GM12891 (cell line): ENCODE data around the gene SEPTIN5.

ENCODE experiments used
- DNase-seq: peaks from one replicate; pipeline ENCODE4 v3.0.0; 2011; ENCODE audit warnings: low spot score; ENCODE audit not compliant: insufficient read length
- FAIRE-seq: peaks from 2 replicates; lab custom pipeline; 2011; peaks lifted over from hg19 to GRCh38; lab: Jason Lieb, UNC
- PAX5 ChIP-seq: IDR thresholded peaks from 2 replicates; pipeline ENCODE4 v1.6.1; 2011; ENCODE audit warnings: low read length, moderate library complexity, mild to moderate bottlenecking; ENCODE audit not compliant: insufficient read depth, severe bottlenecking
- POLR2A ChIP-seq: IDR thresholded peaks from 2 replicates; pipeline ENCODE4 v1.6.1; 2011; ENCODE audit warnings: low read depth, low read length, control low read depth
- POLR2AphosphoS5 ChIP-seq: IDR thresholded peaks from 2 replicates; pipeline ENCODE4 v1.6.1; 2011; ENCODE audit warnings: low read depth, low read length, control low read depth
- POU2F2 ChIP-seq: IDR thresholded peaks from 2 replicates; pipeline ENCODE4 v1.6.1; 2011; ENCODE audit warnings: low read depth, mild to moderate bottlenecking, control low read depth, low read length, moderate library complexity
- SPI1 ChIP-seq: IDR thresholded peaks from 2 replicates; pipeline ENCODE4 v1.6.1; 2011; ENCODE audit warnings: low read depth, low read length, control low read depth
- TAF1 ChIP-seq: IDR thresholded peaks from 2 replicates; pipeline ENCODE4 v1.6.1; 2011; ENCODE audit warnings: low read depth, low read length, control low read depth

The SEPTIN5 gene

GRCh38 chr22:19766240-19766510 lies 51.9 kb downstream of the SEPTIN5 start:
- no peak for TF ChIP-seq PAX5
- TF ChIP-seq SPI1, result no peak
- no peak for FAIRE-seq
- no peak for DNase-seq

DNA sequence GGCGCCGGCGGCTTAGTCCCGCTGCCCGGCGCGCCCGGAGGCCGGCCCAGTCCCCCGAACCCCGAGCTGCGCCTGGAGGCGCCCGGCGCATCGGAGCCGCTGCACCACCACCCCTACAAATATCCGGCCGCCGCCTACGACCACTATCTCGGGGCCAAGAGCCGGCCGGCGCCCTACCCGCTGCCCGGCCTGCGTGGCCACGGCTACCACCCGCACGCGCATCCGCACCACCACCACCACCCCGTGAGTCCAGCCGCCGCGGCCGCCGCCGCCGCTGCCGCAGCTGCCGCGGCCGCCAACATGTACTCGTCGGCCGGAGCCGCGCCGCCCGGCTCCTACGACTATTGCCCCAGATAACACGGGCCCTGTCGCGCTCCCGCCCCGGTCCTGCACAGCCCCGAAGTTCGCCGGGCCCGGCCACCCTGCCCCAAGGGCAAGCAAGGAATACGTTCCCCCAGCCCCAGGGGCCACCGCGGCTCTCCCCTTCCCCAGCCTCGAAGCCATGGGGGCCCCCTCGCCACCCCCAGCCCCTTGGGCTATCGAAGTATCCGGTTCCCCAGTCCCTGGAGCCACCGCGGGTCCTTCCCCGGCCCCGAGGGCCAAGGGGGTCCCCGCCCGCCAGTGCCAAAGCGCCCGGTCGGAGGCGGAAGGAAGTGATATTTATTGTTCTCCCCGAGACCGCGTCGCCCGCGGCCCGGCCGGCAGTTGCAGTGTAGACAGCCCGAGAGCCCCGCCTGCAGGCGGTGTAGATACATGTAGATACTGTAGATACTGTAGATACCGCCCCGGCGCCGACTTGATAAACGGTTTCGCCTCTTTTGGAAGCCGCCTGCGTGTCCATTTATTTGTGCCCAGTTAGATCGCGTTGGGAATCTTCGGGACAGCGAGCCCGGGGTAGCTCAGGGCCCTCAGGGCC lies 52.5 kb downstream of the SEPTIN5 start:
- no peak for DNase-seq
- TF ChIP-seq POLR2AphosphoS5, result no peak
- TF ChIP-seq TAF1, result no peak
- TF ChIP-seq PAX5, result no peak
- no peak for TF ChIP-seq SPI1
- no peak for FAIRE-seq

DNA sequence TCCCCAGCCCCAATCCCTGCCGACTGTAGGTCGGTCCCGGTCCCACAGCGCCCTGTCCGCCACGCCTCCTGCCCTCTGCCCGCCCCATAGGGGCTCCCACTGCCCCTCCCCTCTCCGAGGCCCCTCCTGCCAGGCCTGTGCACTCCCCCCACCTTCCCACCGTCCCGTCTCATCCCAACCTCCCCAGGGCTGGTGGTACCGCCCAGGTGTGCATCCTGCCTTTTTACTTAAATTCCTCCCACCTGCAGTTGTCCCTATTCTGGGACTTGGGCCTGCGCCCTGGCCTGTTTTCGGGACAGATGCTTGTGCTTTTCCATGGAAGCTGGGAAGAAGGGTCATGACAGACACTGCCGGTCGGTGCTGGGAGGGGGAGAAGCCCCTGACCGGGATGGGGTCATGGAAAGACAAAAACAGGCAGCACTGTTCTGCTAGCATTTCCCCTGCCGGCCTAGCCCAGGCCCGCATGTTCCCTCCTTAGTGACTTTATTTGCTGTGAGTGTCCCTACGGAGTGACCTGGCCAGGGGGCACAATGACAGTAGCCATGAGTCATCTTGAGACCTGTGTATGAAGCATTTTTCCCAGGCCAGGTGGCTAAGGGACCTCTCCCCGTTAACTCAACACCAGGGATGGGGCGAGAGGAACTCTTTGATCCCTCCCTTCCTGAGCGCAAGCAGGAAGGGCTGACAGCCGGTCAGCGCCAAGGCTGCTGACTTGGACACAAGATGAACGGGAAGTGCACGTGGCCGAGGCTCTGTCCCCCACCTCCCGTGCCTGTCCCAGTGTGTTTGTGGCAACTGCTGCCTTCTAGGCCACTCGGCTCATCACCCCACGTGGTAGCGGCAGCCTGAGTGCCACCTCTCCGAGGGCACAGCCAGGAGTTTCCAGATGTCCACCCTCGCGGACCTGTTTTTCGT lies 53.4 kb downstream of the SEPTIN5 start:
- DNase-seq (no peak), FAIRE-seq (no peak)
- TF ChIP-seq SPI1 (no peak), POU2F2 (no peak), TAF1 (no peak), PAX5 (no peak), POLR2A (no peak), POLR2AphosphoS5 (no peak)

- no peak for TF ChIP-seq SPI1
- TF ChIP-seq PAX5, result no peak
- no peak for TF ChIP-seq POLR2AphosphoS5
- no peak for TF ChIP-seq TAF1
- TF ChIP-seq POU2F2, result no peak
- no peak for TF ChIP-seq POLR2A
- DNase-seq, result no peak
These were observed 55.1 kb downstream of the SEPTIN5 start for GRCh38 chr22:19769393-19769715.

GRCh38 chr22:19770349-19771220 lies 56.3 kb downstream of the SEPTIN5 start:
- TF ChIP-seq SPI1 (no peak), TAF1 (no peak), POLR2A (no peak), POU2F2 (no peak), PAX5 (no peak), POLR2AphosphoS5 (no peak)
- DNase-seq (no peak), FAIRE-seq (no peak)

More at GRCh38 chr22:19769393-19769715, 55.1 kb downstream of the SEPTIN5 start:
- FAIRE-seq, result no peak

- DNase-seq (no peak), FAIRE-seq (no peak)
- TF ChIP-seq POLR2AphosphoS5 (no peak), POLR2A (no peak), PAX5 (no peak), TAF1 (no peak), SPI1 (no peak), POU2F2 (no peak)
These were observed 58.0 kb downstream of the SEPTIN5 start for GRCh38 chr22:19772422-19772672.
